HUDEP-2 (cell line): ENCODE results near the gene JADE2.
"Not testable (repeated sequence)": the region's sequence is repeated elsewhere in the genome, so short reads cannot be mapped to it uniquely, and the experiment has no call there.

Experiments used
- DNase-seq, 76 experiments: peaks; one replicate each; lab custom pipeline; 2025; ENCODE audit not compliant: unreplicated experiment in 76 of 76; lab: John Stamatoyannopoulos, UW

The JADE2 gene

GRCh38 chr5:134524826-134525682 is at the start of gene JADE2:
TSS of gene JADE2 (plus strand) at chr5:134525670. CDS start at chr5:134535858, 10,188 bp downstream.
- peak in 60 of 76 experiments; percentile 13 to 75 (median 46) for DNase-seq

- peak in 1 of 76 experiments; percentile 22 for DNase-seq
Observed at GRCh38 chr5:134477462-134478245, 47.8 kb upstream of the JADE2 start.

GRCh38 chr5:134479839-134480238 is 45.6 kb upstream of the JADE2 start:
- DNase-seq, result no peak

GRCh38 chr5:134489227-134489944 is 36.1 kb upstream of the JADE2 start:
- no peak for DNase-seq

- no peak for DNase-seq
Observed at GRCh38 chr5:134490255-134490924, 35.1 kb upstream of the JADE2 start.

GRCh38 chr5:134490925-134491271 is 34.6 kb upstream of the JADE2 start:
- DNase-seq, result no peak

GRCh38 chr5:134491841-134492442 is 33.5 kb upstream of the JADE2 start:
- DNase-seq, result no peak

GRCh38 chr5:134492568-134492967 is 32.9 kb upstream of the JADE2 start:
- DNase-seq, result no peak

GRCh38 chr5:134493461-134494055 is 31.9 kb upstream of the JADE2 start:
- no peak for DNase-seq

GRCh38 chr5:134494780-134495179 is 30.7 kb upstream of the JADE2 start:
- DNase-seq, result no peak

GRCh38 chr5:134499905-134500304 is 25.6 kb upstream of the JADE2 start:
- not testable (repeated sequence) for DNase-seq

- no peak for DNase-seq
Observed at GRCh38 chr5:134500699-134501430, 24.6 kb upstream of the JADE2 start.

- DNase-seq, result no peak
Observed at GRCh38 chr5:134502259-134502658, 23.2 kb upstream of the JADE2 start.

- DNase-seq, result peak in 1 of 76 experiments; percentile 13
Observed at GRCh38 chr5:134503088-134503936, 22.2 kb upstream of the JADE2 start.

GRCh38 chr5:134503937-134504437 is 21.5 kb upstream of the JADE2 start:
- DNase-seq, result no peak

- no peak for DNase-seq
Observed at GRCh38 chr5:134504629-134505300, 20.7 kb upstream of the JADE2 start.
